Measurements from ENCODE around the gene LSM14B.

DNA sequence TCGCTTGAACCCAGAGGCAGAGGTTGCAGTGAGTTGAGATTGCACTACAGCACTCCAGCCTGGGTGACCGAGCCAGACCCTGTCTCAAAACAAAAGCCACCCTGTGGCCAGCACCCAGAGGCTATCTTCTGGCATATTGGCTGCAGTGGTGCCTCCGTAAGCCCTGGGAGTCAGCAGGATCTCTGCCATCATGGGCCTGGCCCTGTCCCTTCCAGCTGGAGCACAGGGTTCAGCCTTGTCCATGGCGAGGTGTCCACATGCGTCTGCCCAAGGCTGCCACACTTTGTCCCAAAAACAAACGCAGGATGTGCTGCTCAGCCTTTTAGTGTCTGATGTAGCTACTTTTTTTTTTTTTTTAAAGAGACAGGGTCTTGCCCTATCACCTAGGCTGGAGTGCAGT lies 45.2 kb downstream of the LSM14B start:
- TF ChIP-seq, protein P1, sequence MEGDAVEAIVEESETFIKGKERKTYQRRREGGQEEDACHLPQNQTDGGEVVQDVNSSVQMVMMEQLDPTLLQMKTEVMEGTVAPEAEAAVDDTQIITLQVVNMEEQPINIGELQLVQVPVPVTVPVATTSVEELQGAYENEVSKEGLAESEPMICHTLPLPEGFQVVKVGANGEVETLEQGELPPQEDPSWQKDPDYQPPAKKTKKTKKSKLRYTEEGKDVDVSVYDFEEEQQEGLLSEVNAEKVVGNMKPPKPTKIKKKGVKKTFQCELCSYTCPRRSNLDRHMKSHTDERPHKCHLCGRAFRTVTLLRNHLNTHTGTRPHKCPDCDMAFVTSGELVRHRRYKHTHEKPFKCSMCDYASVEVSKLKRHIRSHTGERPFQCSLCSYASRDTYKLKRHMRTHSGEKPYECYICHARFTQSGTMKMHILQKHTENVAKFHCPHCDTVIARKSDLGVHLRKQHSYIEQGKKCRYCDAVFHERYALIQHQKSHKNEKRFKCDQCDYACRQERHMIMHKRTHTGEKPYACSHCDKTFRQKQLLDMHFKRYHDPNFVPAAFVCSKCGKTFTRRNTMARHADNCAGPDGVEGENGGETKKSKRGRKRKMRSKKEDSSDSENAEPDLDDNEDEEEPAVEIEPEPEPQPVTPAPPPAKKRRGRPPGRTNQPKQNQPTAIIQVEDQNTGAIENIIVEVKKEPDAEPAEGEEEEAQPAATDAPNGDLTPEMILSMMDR (IDR thresholded peaks at IDR 0.05; ENCODE audit: low read depth, low read length): no peak
- no peak for TF ChIP-seq POLR2A (IDR thresholded peaks at IDR 0.05; ENCODE audit: extremely low read depth, insufficient read length)
